GM12878 (cell line): ENCODE results near the gene MANF. TPM values are rescaled to one million over a fixed set of nuclear protein-coding genes. Genes with fewer than 3 reads are reported as not detected.

ENCODE experiments used
- ATAC-seq: fragments of 200-7000 bp; cut with Tn5 transposase; 3 replicates; pipeline ENCODE4 v1.9.1; 2020; ENCODE audit warnings: mild to moderate bottlenecking, moderate library complexity
- BruUV-seq: library from RNA; stranded (reverse); fragments of 400-500 nt; replicated peaks from 2 replicates; lab custom pipeline; 2021; lab: Mats Ljungman, UMichigan
- CTCF ChIA-PET: fragments of 300-600 bp; sonication (Branson Sonifier 250); formaldehyde crosslinking; extraction: SDS; loops from one replicate; lab custom pipeline; 2021; ENCODE audit warnings: inconsistent platforms; lab: Yijun Ruan, JAX
- POLR2A ChIA-PET: fragments of 350-600 bp; formaldehyde crosslinking; extraction: SDS; loops from one replicate; lab custom pipeline; 2021; ENCODE audit warnings: inconsistent platforms; lab: Charles Lee
- RAD21 ChIA-PET: fragments of 300-600 bp; sonication (Branson Sonifier 250); formaldehyde crosslinking; loops from one replicate; lab custom pipeline; 2023; ENCODE audit warnings: antibody characterized with exemption; ENCODE audit not compliant: unreplicated experiment; lab: Charles Lee
- SMC1A ChIA-PET: fragments of 300-600 bp; sonication (Branson Sonifier 250); formaldehyde crosslinking; loops from one replicate; lab custom pipeline; 2023; ENCODE audit not compliant: unreplicated experiment, uncharacterized antibody; lab: Charles Lee
- DNase-seq: peaks from one replicate; pipeline ENCODE4 v3.0.0-alpha.2; 2011; ENCODE audit warnings: low read depth, low spot score
- FAIRE-seq: peaks from 3 replicates; lab custom pipeline; 2011; peaks lifted over from hg19 to GRCh38; lab: Jason Lieb, UNC
- H2AFZ ChIP-seq: 2 replicates; pipeline ENCODE4 v1.6.0; 2011; ENCODE audit warnings: low read depth, low read length, control low read depth; ENCODE audit not compliant: control insufficient read depth
- H3K27ac ChIP-seq: 2 replicates; pipeline ENCODE4 v1.5.1; 2011; ENCODE audit warnings: control low read depth; ENCODE audit not compliant: control insufficient read depth, insufficient read depth
- H3K27me3 ChIP-seq, 2 experiments: replicated peaks in 1 of 2; 2 replicates each; pipeline versions ENCODE4 v1.6.0 to v1.6.1; 2011; ENCODE audit warnings: low read length in 1 of 2; ENCODE audit not compliant: control insufficient read depth in 2 of 2, insufficient read depth in 2 of 2
- H3K36me3 ChIP-seq, 2 experiments: 2 replicates each; pipeline ENCODE4 v1.5.1; 2011; ENCODE audit warnings: low read length in 1 of 2; ENCODE audit not compliant: control insufficient read depth in 2 of 2, insufficient read depth in 2 of 2
- H3K4me1 ChIP-seq: 2 replicates; pipeline ENCODE4 v1.6.1; 2011; ENCODE audit warnings: mild to moderate bottlenecking, low read length, moderate library complexity, mixed read lengths; ENCODE audit not compliant: control insufficient read depth, insufficient read depth
- H3K4me2 ChIP-seq: 2 replicates; pipeline ENCODE4 v1.6.0; 2011; ENCODE audit warnings: control low read depth; ENCODE audit not compliant: control insufficient read depth, insufficient read depth
- H3K4me3 ChIP-seq: fragments of 200-600 bp; sonication (generic); 2 replicates; pipeline ENCODE4 v1.5.1; 2016
- H3K79me2 ChIP-seq: 2 replicates; pipeline ENCODE4 v1.6.0; 2011; ENCODE audit warnings: low read length; ENCODE audit not compliant: control insufficient read depth, insufficient read depth
- H3K9ac ChIP-seq: 2 replicates; pipeline ENCODE4 v1.8.0; 2011; ENCODE audit warnings: low read length, control low read depth, mixed read lengths; ENCODE audit not compliant: control insufficient read depth, insufficient read depth
- H3K9me3 ChIP-seq: replicated peaks from 3 replicates; pipeline ENCODE4 v1.5.1; 2011; ENCODE audit warnings: mild to moderate bottlenecking, low read length; ENCODE audit not compliant: control insufficient read depth, insufficient read depth
- H4K20me1 ChIP-seq: 2 replicates; pipeline ENCODE4 v1.6.0; 2011; ENCODE audit not compliant: control insufficient read depth, insufficient read depth
- BRCA1 ChIP-seq: IDR thresholded peaks from 2 replicates; pipeline ENCODE4 v1.6.1; 2011; ENCODE audit warnings: low read depth, low read length, improper control_type of control experiment
- CREM ChIP-seq: IDR thresholded peaks from 2 replicates; pipeline ENCODE4 v1.6.1; 2014; ENCODE audit warnings: antibody characterized with exemption, low read depth
- IRF5 ChIP-seq: fragments of 450-650 bp; IDR thresholded peaks from 2 replicates; pipeline ENCODE4 v1.6.1; 2017; ENCODE audit warnings: borderline replicate concordance
- SUZ12 ChIP-seq: fragments of 200-600 bp; sonication (generic); IDR thresholded peaks from one replicate; pipeline ENCODE4 v1.6.1; 2018; ENCODE audit warnings: antibody characterized with exemption, mild to moderate bottlenecking; ENCODE audit not compliant: unreplicated experiment
- TCF3 ChIP-seq: IDR thresholded peaks from 2 replicates; pipeline ENCODE4 v1.6.1; 2012; ENCODE audit warnings: low read depth, mild to moderate bottlenecking, low read length, borderline replicate concordance; ENCODE audit not compliant: insufficient read depth
- YY1 ChIP-seq: IDR thresholded peaks from 2 replicates; pipeline ENCODE4 v1.6.1; 2011; ENCODE audit warnings: low read depth, mild to moderate bottlenecking, low read length
- ZBTB11 ChIP-seq: fragments of 450-650 bp; formaldehyde crosslinking; IDR thresholded peaks from 2 replicates; pipeline ENCODE4 v1.5.0; 2022; ENCODE audit warnings: mild to moderate bottlenecking, missing genetic modification characterization
- ZBTB40 ChIP-seq: fragments of 450-650 bp; IDR thresholded peaks from 2 replicates; pipeline ENCODE4 v1.6.1; 2016; ENCODE audit warnings: mild to moderate bottlenecking, moderate library complexity, borderline replicate concordance
- ZNF622 ChIP-seq: fragments of 450-650 bp; IDR thresholded peaks from 2 replicates; pipeline ENCODE4 v1.6.1; 2017; ENCODE audit warnings: mild to moderate bottlenecking, inconsistent platforms
- WGBS: methylation state at CpG from one replicate; pipeline ENCODE4 v1.1.6; 2016; ENCODE audit warnings: low lambda C conversion rate; ENCODE audit not compliant: insufficient replicate concordance, insufficient coverage; ENCODE audit errors: missing lambda C conversion rate; 5-methylcytosine and 5-hydroxymethylcytosine counted together
- in situ Hi-C: fragments of 300-500 bp; cut with MboI; formaldehyde crosslinking; loops from 9 replicates; pipeline ENCODE4 v1.14.3; 2018; ENCODE audit warnings: mixed read lengths
- intact Hi-C: fragments of 100-400 bp; cut with micrococcal nuclease; formaldehyde crosslinking; loops from one replicate; pipeline ENCODE4 v1.14.2; 2022; ENCODE audit not compliant: unreplicated experiment
- polyA plus RNA-seq, 11 experiments: library from polyadenylated mRNA; depleted of rRNA in 4 of 11; unstranded in 6 of 11; stranded (reverse) in 5 of 11; fragments of >200 nt; fragmentation: Nextera tagmentation in 4 of 11; fragmentation: Illumina TruSeq in 1 of 11; extraction: Ambion mirVana in 4 of 11; extraction: Trizol in 1 of 11; gene quantifications; 1 replicate in 1 of 11; 2 replicates in 10 of 11; pipeline versions ENCODE4 v1.2.1 to v1.2.3, GENCODE V29; 2011 to 2016; ENCODE audit warnings: inconsistent platforms in 2 of 11, missing spikeins in 2 of 11, low read depth in 1 of 11
- total RNA-seq, 4 experiments: library from RNA; depleted of rRNA in 3 of 4; stranded (reverse); fragments of >200 nt in 3 of 4; fragmentation: Illumina TruSeq in 1 of 4; extraction: Trizol in 1 of 4; gene quantifications; 2 replicates each; pipeline versions ENCODE4 v1.2.1 to v1.2.3, GENCODE V29; 2013 to 2021

The MANF gene
- total and polyA plus RNA-seq, 10 of the 15 experiments (the other 5 are each of a cell fraction or from before 2014, with no cell fraction given), result 22.0 to 120 (median 82.9) TPM

DNA sequence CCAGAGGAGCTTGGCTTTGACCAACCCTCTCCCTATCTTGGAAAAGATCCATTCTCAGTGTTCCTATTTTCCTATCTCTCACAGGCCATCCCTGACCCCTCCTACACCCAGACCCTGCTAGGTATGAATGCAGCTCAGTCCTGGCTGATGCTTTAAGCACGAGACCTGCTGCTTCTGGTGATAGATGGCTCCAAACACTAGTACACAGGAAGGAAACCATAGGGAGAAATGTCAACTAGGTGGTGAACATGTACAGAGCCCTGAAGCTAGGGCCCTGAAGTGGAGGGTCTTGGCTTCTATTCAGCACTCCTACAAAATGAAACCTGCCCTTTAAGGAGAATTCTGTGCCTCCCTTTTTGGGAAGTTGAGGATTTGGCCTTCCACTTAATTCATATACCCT lies 47.4 kb upstream of the MANF start:
- FAIRE-seq, result no peak
- ChIA-PET SMC1A (no interaction called here), POLR2A (no interaction called here)
- intact Hi-C loops, result no loop called here
- WGBS, result 0% methylated on average over 1 of the region's 1 CpG
- TF ChIP-seq BRCA1 (no peak), SUZ12 (no peak)
- TF ChIP-seq, all 136 proteins: peak for 0
- Histone ChIP-seq H3K36me3 (no peaks in the 10 kb centered on the region), H4K20me1 (no peaks in the 10 kb centered on the region), H3K9me3 (no peaks in the 10 kb centered on the region), H3K27ac (no peak overlapping the region), H3K4me3 (no peak overlapping the region), H2AFZ (no peak overlapping the region), H3K79me2 (no peaks in the 10 kb centered on the region), H3K9ac (no peak overlapping the region), H3K27me3 (no peaks in the 10 kb centered on the region; a peak in 1 of 4 replicates), H3K4me2 (no peak overlapping the region), H3K4me1 (no peaks in the 10 kb centered on the region)
- BruUV-seq, result no TSS peak
- ATAC-seq (no peak), DNase-seq (no peak)
- RAD21 ChIA-PET, result no interaction called here
- CTCF ChIA-PET, result no interaction called here
- in situ Hi-C loops, result no loop called here

GRCh38 chr3:51338632-51339031 lies 46.5 kb upstream of the MANF start:
- Histone ChIP-seq H3K4me3 (no peak overlapping the region), H3K4me1 (no peaks in the 10 kb centered on the region), H3K36me3 (no peaks in the 10 kb centered on the region), H3K9me3 (no peaks in the 10 kb centered on the region), H3K27ac (no peak overlapping the region), H4K20me1 (no peaks in the 10 kb centered on the region), H3K9ac (no peak overlapping the region), H3K4me2 (no peak overlapping the region), H3K79me2 (no peaks in the 10 kb centered on the region), H2AFZ (no peak overlapping the region), H3K27me3 (no peaks in the 10 kb centered on the region; a peak in 1 of 4 replicates)
- CTCF ChIA-PET, result no interaction called here
- BruUV-seq, result no TSS peak
- no peak for FAIRE-seq
- no peak for ATAC-seq
- 44% methylated on average over 3 of the region's 3 CpGs for WGBS
- RAD21 ChIA-PET, result no interaction called here
- intact Hi-C loops (no loop called here), in situ Hi-C loops (no loop called here)
- POLR2A ChIA-PET, result no interaction called here
- SMC1A ChIA-PET, result no interaction called here
- DNase-seq, result no peak
- no peak for TF ChIP-seq ZNF622
- no peak for TF ChIP-seq ZBTB11 (CRISPR knock-in tag)
- TF ChIP-seq YY1, result no peak
- TF ChIP-seq TCF3, result no peak
- TF ChIP-seq IRF5, result no peak
- no peak for TF ChIP-seq ZBTB40
- TF ChIP-seq CREM, result no peak
